Neural progenitor cell (in vitro differentiated cells): ENCODE measurements around the gene SPATA7. TPM values are rescaled to one million over a fixed set of nuclear protein-coding genes. Genes with fewer than 3 reads are reported as not detected.

Source experiments
- DNase-seq: peaks from one replicate; pipeline ENCODE4 v3.0.0-alpha.2; 2016; ENCODE audit warnings: low spot score
- H2AFZ ChIP-seq: fragments of 200-600 bp; sonication (generic); replicated peaks from 2 replicates; pipeline ENCODE4 v1.6.1; 2016; ENCODE audit warnings: antibody characterized with exemption
- H3F3A ChIP-seq: fragments of 200-600 bp; sonication (generic); 2 replicates; pipeline ENCODE4 v1.6.1; 2016; ENCODE audit warnings: antibody characterized with exemption, low read depth
- H3K27ac ChIP-seq: fragments of 200-600 bp; sonication (generic); 2 replicates; pipeline ENCODE4 v1.5.1; 2016; ENCODE audit warnings: mild to moderate bottlenecking
- H3K27me3 ChIP-seq: fragments of 200-600 bp; sonication (generic); 2 replicates; pipeline ENCODE4 v1.6.1; 2016; ENCODE audit warnings: mild to moderate bottlenecking, moderate library complexity
- H3K36me3 ChIP-seq: fragments of 200-600 bp; sonication (generic); 2 replicates; pipeline ENCODE4 v1.5.1; 2016
- H3K4me1 ChIP-seq: fragments of 200-600 bp; sonication (generic); 2 replicates; pipeline ENCODE4 v1.6.1; 2016; ENCODE audit warnings: mixed run types
- H3K4me2 ChIP-seq: fragments of 200-600 bp; sonication (generic); 2 replicates; pipeline ENCODE4 v1.6.1; 2016
- H3K4me3 ChIP-seq: fragments of 200-600 bp; sonication (generic); 2 replicates; pipeline ENCODE4 v1.5.1; 2016
- H3K79me2 ChIP-seq: fragments of 200-600 bp; sonication (generic); 2 replicates; pipeline ENCODE4 v1.6.1; 2016; ENCODE audit warnings: low read depth
- H3K9ac ChIP-seq: fragments of 200-600 bp; sonication (generic); 2 replicates; pipeline ENCODE4 v1.6.1; 2016
- H3K9me3 ChIP-seq: fragments of 200-600 bp; sonication (generic); 2 replicates; pipeline ENCODE4 v1.5.1; 2016; ENCODE audit warnings: low read depth
- H4K20me1 ChIP-seq: fragments of 200-600 bp; sonication (generic); 2 replicates; pipeline ENCODE4 v1.6.1; 2016; ENCODE audit warnings: low read depth
- H3K27ac Mint-ChIP-seq: 3 replicates; pipeline ENCODE4 v1.8.0; 2021; ENCODE audit warnings: mixed read lengths
- H3K27me3 Mint-ChIP-seq: 2 replicates; pipeline ENCODE4 v1.8.0; 2022; ENCODE audit warnings: low read depth, mild to moderate bottlenecking, inconsistent platforms, moderate library complexity, mixed read lengths; ENCODE audit not compliant: insufficient read depth
- H3K36me3 Mint-ChIP-seq: 3 replicates; pipeline ENCODE4 v1.8.0; 2021; ENCODE audit warnings: mixed read lengths
- H3K4me1 Mint-ChIP-seq: 3 replicates; pipeline ENCODE4 v1.8.0; 2021; ENCODE audit warnings: mixed read lengths
- H3K4me3 Mint-ChIP-seq: 3 replicates; pipeline ENCODE4 v1.8.0; 2021; ENCODE audit warnings: mild to moderate bottlenecking, moderate library complexity, mixed read lengths
- H3K9me3 Mint-ChIP-seq: 3 replicates; pipeline ENCODE4 v1.8.0; 2020; ENCODE audit warnings: mixed read lengths
- CTCF ChIP-seq: fragments of 200-600 bp; sonication (generic); IDR thresholded peaks from 2 replicates; pipeline ENCODE4 v1.5.1; 2017; ENCODE audit warnings: antibody characterized with exemption, mild to moderate bottlenecking
- EZH2 ChIP-seq: fragments of 200-600 bp; sonication (generic); IDR thresholded peaks from 2 replicates; pipeline ENCODE4 v1.6.1; 2017; ENCODE audit warnings: antibody characterized with exemption, mild to moderate bottlenecking, moderate library complexity
- EZH2phosphoT487 ChIP-seq: fragments of 200-600 bp; sonication (generic); IDR thresholded peaks from 2 replicates; pipeline ENCODE4 v1.6.1; 2017; ENCODE audit warnings: antibody characterized with exemption
- total RNA-seq: library from RNA; depleted of rRNA; stranded (reverse); fragments of >200 nt; gene quantifications from 2 replicates; pipeline ENCODE4 v1.2.3, GENCODE V29; 2015; ENCODE audit warnings: low replicate concordance

Gene SPATA7
- total RNA-seq, result 31.4 and 39.9 TPM in 2 replicates

- DNase-seq, result peak; percentile 100
- Histone ChIP-seq H2AFZ (peak within 1 kb of the TSS; percentile 97), H3K27me3 (peaks cover 7% of the 10 kb centered on the region), H3K4me3 (peak within 1 kb of the TSS; percentile 85), H3F3A (peaks cover 9% of the 10 kb centered on the region), H3K27ac (peak within 1 kb of the TSS; percentile 67), H3K4me1 (peaks cover 13% of the 10 kb centered on the region), H3K79me2 (peaks cover 16% of the 10 kb centered on the region), H3K36me3 (no peaks in the 10 kb centered on the region), H4K20me1 (no peaks in the 10 kb centered on the region), H3K9me3 (no peaks in the 10 kb centered on the region), H3K9ac (peak within 1 kb of the TSS; percentile 46), H3K4me2 (peak within 1 kb of the TSS; percentile 79)
- H3K27me3 Mint-ChIP-seq, result peaks cover 7% of the 10 kb centered on the region
- peak within 1 kb of the TSS; percentile 98 for H3K27ac Mint-ChIP-seq
- no peaks in the 10 kb centered on the region for H3K9me3 Mint-ChIP-seq
- H3K36me3 Mint-ChIP-seq, result no peaks in the 10 kb centered on the region
- peak within 1 kb of the TSS; percentile 96 for H3K4me3 Mint-ChIP-seq
- peaks cover 17% of the 10 kb centered on the region for H3K4me1 Mint-ChIP-seq
- TF ChIP-seq CTCF (no peak), EZH2 (no peak), EZH2phosphoT487 (no peak)
Measured at GRCh38 chr14:88385212-88386101, at the start of gene SPATA7. Gene SPATA7, plus strand, starts transcription at chr14:88385657. Its CDS starts 162 bp downstream, at chr14:88385819.

DNA sequence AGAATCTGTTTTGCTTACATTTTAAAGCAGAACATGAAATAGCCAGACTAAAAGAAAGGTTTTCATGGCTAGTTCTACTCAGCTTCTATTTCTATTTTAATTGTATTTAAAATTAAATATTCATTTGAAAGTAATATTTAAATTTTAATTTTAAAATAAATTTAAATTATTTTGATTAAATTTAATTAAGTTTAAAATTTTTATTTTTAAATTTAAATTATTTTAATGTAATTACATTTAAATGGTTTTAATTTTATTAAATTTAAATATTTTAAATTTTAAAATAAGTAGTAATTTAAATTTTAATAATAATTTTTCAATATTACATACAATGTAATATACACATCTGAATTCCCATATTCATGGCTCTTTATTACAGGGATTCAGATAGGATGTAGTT, 45.1 kb upstream of the SPATA7 start:
- Histone ChIP-seq H2AFZ (no peak overlapping the region), H3K27ac (no peak overlapping the region), H3K4me2 (no peak overlapping the region), H3K4me1 (no peaks in the 10 kb centered on the region), H3K9me3 (no peaks in the 10 kb centered on the region), H3K79me2 (no peaks in the 10 kb centered on the region), H3K9ac (no peak overlapping the region), H3F3A (no peaks in the 10 kb centered on the region), H3K36me3 (no peaks in the 10 kb centered on the region), H4K20me1 (no peaks in the 10 kb centered on the region), H3K27me3 (no peaks in the 10 kb centered on the region), H3K4me3 (no peak overlapping the region)
- Mint-ChIP-seq H3K27ac (no peak overlapping the region), H3K36me3 (no peaks in the 10 kb centered on the region), H3K9me3 (no peaks in the 10 kb centered on the region), H3K27me3 (peaks cover 3% of the 10 kb centered on the region), H3K4me3 (no peak overlapping the region), H3K4me1 (no peaks in the 10 kb centered on the region)
- no peak for DNase-seq
- TF ChIP-seq CTCF (no peak), EZH2phosphoT487 (no peak), EZH2 (no peak)

DNA sequence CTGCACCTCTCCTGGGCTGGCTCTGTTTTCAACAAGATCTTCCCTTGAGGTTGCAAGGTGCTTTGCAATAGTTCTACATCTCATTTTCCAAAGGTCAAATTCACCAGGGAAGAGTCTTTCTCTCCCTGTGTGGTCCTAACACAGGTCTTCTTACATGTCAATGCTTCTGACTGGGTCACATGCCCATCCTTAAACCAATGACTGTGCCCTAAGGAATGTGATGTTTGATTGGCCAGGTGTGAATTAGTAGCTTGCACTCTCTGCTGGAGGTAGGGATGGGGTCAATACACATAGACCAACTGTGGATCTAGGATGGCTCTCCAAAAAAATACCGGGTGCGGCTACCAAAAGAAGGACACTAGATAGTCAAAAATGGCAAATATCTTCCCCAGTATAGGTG, 42.5 kb upstream of the SPATA7 start:
- Histone ChIP-seq H3K9ac (no peak overlapping the region), H4K20me1 (no peaks in the 10 kb centered on the region), H3K27ac (no peak overlapping the region), H3K36me3 (no peaks in the 10 kb centered on the region), H3K79me2 (no peaks in the 10 kb centered on the region), H3K27me3 (no peaks in the 10 kb centered on the region), H3K4me1 (no peaks in the 10 kb centered on the region), H3K4me3 (no peak overlapping the region), H3K9me3 (no peaks in the 10 kb centered on the region), H3K4me2 (no peak overlapping the region), H2AFZ (no peak overlapping the region), H3F3A (no peaks in the 10 kb centered on the region)
- H3K27ac Mint-ChIP-seq, result no peak overlapping the region
- H3K36me3 Mint-ChIP-seq, result no peaks in the 10 kb centered on the region
- no peak overlapping the region for H3K4me3 Mint-ChIP-seq
- no peak for DNase-seq
- no peaks in the 10 kb centered on the region for H3K9me3 Mint-ChIP-seq
- TF ChIP-seq EZH2, result no peak
- TF ChIP-seq CTCF, result no peak
- no peak for TF ChIP-seq EZH2phosphoT487
- no peaks in the 10 kb centered on the region for H3K27me3 Mint-ChIP-seq
- H3K4me1 Mint-ChIP-seq, result no peaks in the 10 kb centered on the region
